ENCODE measurements around the gene GNG7.

- no peak for TF ChIP-seq ZC3H10 (CRISPR knock-in tag; IDR thresholded peaks at IDR 0.05)
- TF ChIP-seq, protein P1, sequence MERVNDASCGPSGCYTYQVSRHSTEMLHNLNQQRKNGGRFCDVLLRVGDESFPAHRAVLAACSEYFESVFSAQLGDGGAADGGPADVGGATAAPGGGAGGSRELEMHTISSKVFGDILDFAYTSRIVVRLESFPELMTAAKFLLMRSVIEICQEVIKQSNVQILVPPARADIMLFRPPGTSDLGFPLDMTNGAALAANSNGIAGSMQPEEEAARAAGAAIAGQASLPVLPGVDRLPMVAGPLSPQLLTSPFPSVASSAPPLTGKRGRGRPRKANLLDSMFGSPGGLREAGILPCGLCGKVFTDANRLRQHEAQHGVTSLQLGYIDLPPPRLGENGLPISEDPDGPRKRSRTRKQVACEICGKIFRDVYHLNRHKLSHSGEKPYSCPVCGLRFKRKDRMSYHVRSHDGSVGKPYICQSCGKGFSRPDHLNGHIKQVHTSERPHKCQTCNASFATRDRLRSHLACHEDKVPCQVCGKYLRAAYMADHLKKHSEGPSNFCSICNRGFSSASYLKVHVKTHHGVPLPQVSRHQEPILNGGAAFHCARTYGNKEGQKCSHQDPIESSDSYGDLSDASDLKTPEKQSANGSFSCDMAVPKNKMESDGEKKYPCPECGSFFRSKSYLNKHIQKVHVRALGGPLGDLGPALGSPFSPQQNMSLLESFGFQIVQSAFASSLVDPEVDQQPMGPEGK (CRISPR knock-in tag; IDR thresholded peaks at IDR 0.05; ENCODE audit: borderline replicate concordance): no peak
- no peak for TF ChIP-seq ZFP3 (CRISPR knock-in tag; IDR thresholded peaks at IDR 0.05)
- TF ChIP-seq, protein P2, sequence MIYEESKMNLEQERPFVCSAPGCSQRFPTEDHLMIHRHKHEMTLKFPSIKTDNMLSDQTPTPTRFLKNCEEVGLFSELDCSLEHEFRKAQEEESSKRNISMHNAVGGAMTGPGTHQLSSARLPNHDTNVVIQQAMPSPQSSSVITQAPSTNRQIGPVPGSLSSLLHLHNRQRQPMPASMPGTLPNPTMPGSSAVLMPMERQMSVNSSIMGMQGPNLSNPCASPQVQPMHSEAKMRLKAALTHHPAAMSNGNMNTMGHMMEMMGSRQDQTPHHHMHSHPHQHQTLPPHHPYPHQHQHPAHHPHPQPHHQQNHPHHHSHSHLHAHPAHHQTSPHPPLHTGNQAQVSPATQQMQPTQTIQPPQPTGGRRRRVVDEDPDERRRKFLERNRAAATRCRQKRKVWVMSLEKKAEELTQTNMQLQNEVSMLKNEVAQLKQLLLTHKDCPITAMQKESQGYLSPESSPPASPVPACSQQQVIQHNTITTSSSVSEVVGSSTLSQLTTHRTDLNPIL (CRISPR knock-in tag; IDR thresholded peaks at IDR 0.05; ENCODE audit: low read depth): no peak
- no peak for TF ChIP-seq ZFP30 (CRISPR knock-in tag; IDR thresholded peaks at IDR 0.05)
- TF ChIP-seq GLIS3 (CRISPR knock-in tag; IDR thresholded peaks at IDR 0.05): no peak
- no peak for TF ChIP-seq TOX (CRISPR knock-in tag; IDR thresholded peaks at IDR 0.05; ENCODE audit: borderline replicate concordance)
Measured at GRCh38 chr19:2653710-2654707, 48.5 kb downstream of the GNG7 start.
